Uterus (tissue), 4 donors: ENCODE data around the gene RAC3. TPM values are rescaled to one million over a fixed set of nuclear protein-coding genes. Genes with fewer than 3 reads are reported as not detected.

ENCODE experiments used
- DNase-seq, 2 donors: peaks; one replicate each; pipeline ENCODE4 v3.0.0-alpha.2; 2019 to 2020
- H3K27ac ChIP-seq, 2 donors: fragments of 200-600 bp; sonication (generic); 1 replicate in 1 of 2; 2 replicates in 1 of 2; pipeline ENCODE4 v1.5.1; 2016 to 2018
- H3K27me3 ChIP-seq, 2 donors: fragments of 200-600 bp; sonication (generic); one replicate each; pipeline ENCODE4 v1.5.1; 2018 to 2019; ENCODE audit warnings: control low read depth in 1 of 2
- H3K36me3 ChIP-seq, 2 donors: fragments of 200-600 bp; sonication (generic); one replicate each; pipeline ENCODE4 v1.5.1; 2019; ENCODE audit warnings: control low read depth in 1 of 2
- H3K4me1 ChIP-seq, 2 donors: fragments of 200-600 bp; sonication (generic); one replicate each; pipeline ENCODE4 v1.5.1; 2018 to 2019; ENCODE audit warnings: control low read depth in 1 of 2
- H3K4me3 ChIP-seq, 2 donors: fragments of 200-600 bp; sonication (generic); 1 replicate in 1 of 2; 2 replicates in 1 of 2; pipeline ENCODE4 v1.5.1; 2018 to 2019; ENCODE audit warnings: mild to moderate bottlenecking in 1 of 2
- H3K9me3 ChIP-seq, 2 donors: fragments of 200-600 bp; sonication (generic); one replicate each; pipeline ENCODE4 v1.5.1; 2019; ENCODE audit warnings: control low read depth in 1 of 2
- CTCF ChIP-seq, 4 experiments: fragments of 200-600 bp in 2 of 4; fragments of 450-650 bp in 2 of 4; sonication (generic) in 2 of 4; IDR thresholded peaks; one replicate each; pipeline ENCODE4 v1.5.1; 2016 to 2019; ENCODE audit warnings: antibody characterized with exemption in 4 of 4, mild to moderate bottlenecking in 2 of 4, moderate library complexity in 1 of 4
- POLR2A ChIP-seq, 2 donors: fragments of 450-650 bp; IDR thresholded peaks; one replicate each; pipeline ENCODE4 v1.6.1; 2016; ENCODE audit warnings: antibody characterized with exemption in 2 of 2, mild to moderate bottlenecking in 1 of 2, moderate library complexity in 1 of 2
- intact Hi-C: fragments of 100-400 bp; cut with DNase I; formaldehyde crosslinking; loops from one replicate; pipeline ENCODE4 v1.15.1; 2023; ENCODE audit warnings: low total_unique reads
- total RNA-seq, 4 donors: library from RNA; depleted of rRNA in 3 of 4; stranded (reverse); fragments of >200 nt in 3 of 4; gene quantifications; one replicate each; pipeline versions ENCODE4 v1.1.0 to v1.2.4, GENCODE V29; 2014 to 2023
- donor health status: DM: yes; HTN: yes; CAD: no.

Gene RAC3
- total RNA-seq, 4 donors from 2014 or later: 0.91 to 8.4 TPM; not detected in 2

- H3K4me1 ChIP-seq: peaks cover 0 to 20% of the 10 kb centered on the region in 2 donors
- H3K4me3 ChIP-seq: no peak overlapping the region
- H3K27me3 ChIP-seq: no peaks in the 10 kb centered on the region
- no peaks in the 10 kb centered on the region for H3K36me3 ChIP-seq
- intact Hi-C loops: loop anchor here (5.0 kb wide), 1 partner anchor 58 kb away; the partner anchor contains the start of gene NOTUM
- H3K9me3 ChIP-seq: no peaks in the 10 kb centered on the region
- no peak for DNase-seq
- H3K27ac ChIP-seq: no peak overlapping the region
- TF ChIP-seq POLR2A (IDR thresholded peaks at IDR 0.05): no peak
- peak; percentile 31 to 45 (median 36) for TF ChIP-seq CTCF (IDR thresholded peaks at IDR 0.05)
Observed at GRCh38 chr17:82019690-82020571, 11.5 kb upstream of the RAC3 start.

GRCh38 chr17:82020572-82021106 lies 10.8 kb upstream of the RAC3 start:
- Histone ChIP-seq H3K27me3 (no peaks in the 10 kb centered on the region), H3K9me3 (no peaks in the 10 kb centered on the region), H3K4me1 (peaks cover 0 to 20% of the 10 kb centered on the region in 2 donors), H3K4me3 (no peak overlapping the region), H3K27ac (no peak overlapping the region), H3K36me3 (no peaks in the 10 kb centered on the region)
- DNase-seq: no peak
- intact Hi-C loops: no loop called here
- no peak for TF ChIP-seq POLR2A (IDR thresholded peaks at IDR 0.05)
- no peak for TF ChIP-seq CTCF (IDR thresholded peaks at IDR 0.05)

GRCh38 chr17:82021107-82021899 lies 10.2 kb upstream of the RAC3 start:
- peak in 1 of 2 donors; percentile 11 for TF ChIP-seq POLR2A (IDR thresholded peaks at IDR 0.05)
- TF ChIP-seq CTCF (IDR thresholded peaks at IDR 0.05): peak; percentile 64 to 88 (median 76)
- no peak overlapping the region for H3K27ac ChIP-seq
- H3K36me3 ChIP-seq: no peaks in the 10 kb centered on the region
- peaks cover 0 to 20% of the 10 kb centered on the region in 2 donors for H3K4me1 ChIP-seq
- intact Hi-C loops: no loop called here
- H3K27me3 ChIP-seq: no peaks in the 10 kb centered on the region
- H3K9me3 ChIP-seq: no peaks in the 10 kb centered on the region
- peak; percentile 67 to 72 for DNase-seq
- H3K4me3 ChIP-seq: no peak overlapping the region

GRCh38 chr17:82021900-82022309 lies 9.6 kb upstream of the RAC3 start:
- intact Hi-C loops: no loop called here
- no peak for DNase-seq
- Histone ChIP-seq H3K27ac (peak overlapping the region in 1 of 2 donors; percentile 77), H3K27me3 (no peaks in the 10 kb centered on the region), H3K4me3 (peak overlapping the region; percentile 67 to 88), H3K36me3 (no peaks in the 10 kb centered on the region), H3K9me3 (no peaks in the 10 kb centered on the region), H3K4me1 (peaks cover 0 to 20% of the 10 kb centered on the region in 2 donors)
- TF ChIP-seq CTCF (IDR thresholded peaks at IDR 0.05): no peak
- no peak for TF ChIP-seq POLR2A (IDR thresholded peaks at IDR 0.05)
